Measurements from ENCODE around the gene LIMA1.

- no peak for TF ChIP-seq EZH2 (IDR thresholded peaks at IDR 0.05; ENCODE audit: borderline replicate concordance, low read depth, low read length, severe bottlenecking)
- no peak for TF ChIP-seq CTCF (IDR thresholded peaks at IDR 0.05; ENCODE audit: borderline replicate concordance, extremely low read depth, low read length, poor library complexity, severe bottlenecking)
Observed at GRCh38 chr12:50246197-50246865, 37.0 kb downstream of the LIMA1 start.

Measured in DND-41 (cell line).